ENCODE measurements around the gene SULT1A3. TPM values are rescaled to one million over a fixed set of nuclear protein-coding genes. Genes with fewer than 3 reads are reported as not detected.

The SULT1A3 gene
- total RNA-seq, 1 experiment from 2014 or later: 8.5 TPM

- Histone ChIP-seq H3K27ac (ENCODE audit: low read length) (no peak overlapping the region), H4K20me1 (ENCODE audit: low read length) (no peaks in the 10 kb centered on the region), H3F3A (ENCODE audit: low read length, unreplicated experiment) (no peaks in the 10 kb centered on the region), H3K9me2 (replicated peaks; ENCODE audit: low read length) (no peaks in the 10 kb centered on the region), H2AFZ (ENCODE audit: low read length) (no peak overlapping the region), H3K4me3 (ENCODE audit: low read length) (no peak overlapping the region), H3K9ac (ENCODE audit: low read length) (no peak overlapping the region), H3K4me2 (ENCODE audit: low read length) (no peak overlapping the region), H3K9me3 (ENCODE audit: low read length) (no peaks in the 10 kb centered on the region), H3K36me3 (ENCODE audit: low read depth, low read length) (no peaks in the 10 kb centered on the region), H3K4me1 (ENCODE audit: insufficient read depth, low read length) (no peaks in the 10 kb centered on the region), H3K79me2 (ENCODE audit: low read length) (no peaks in the 10 kb centered on the region), H3K27me3 (ENCODE audit: low read length) (no peaks in the 10 kb centered on the region)
- intact Hi-C loops (cut with micrococcal nuclease): no loop called here
- no TSS peak for BruUV-seq (replicated peaks)
- TF ChIP-seq EZH2 (IDR thresholded peaks at IDR 0.05; ENCODE audit: low read length, unreplicated experiment) (no peak), CTCF (conservative IDR thresholded peaks at IDR 0.05; ENCODE audit: low read depth, low read length) (no peak)
- POLR2A ChIA-PET (ENCODE audit: unreplicated experiment): no interaction called here
- ATAC-seq: no peak
- no peak for DNase-seq
- CTCF ChIA-PET: no interaction called here
Observed at GRCh38 chr16:30185683-30186421, 13.2 kb upstream of the SULT1A3 start.

GRCh38 chr16:30186444-30186781 lies 12.6 kb upstream of the SULT1A3 start:
- ATAC-seq: no peak
- CTCF ChIA-PET: no interaction called here

More at GRCh38 chr16:30186444-30186781, 12.6 kb upstream of the SULT1A3 start:
- DNase-seq: no peak
- Histone ChIP-seq H3K4me2 (ENCODE audit: low read length) (no peak overlapping the region), H3F3A (ENCODE audit: low read length, unreplicated experiment) (no peaks in the 10 kb centered on the region), H3K79me2 (ENCODE audit: low read length) (no peaks in the 10 kb centered on the region), H3K27ac (ENCODE audit: low read length) (no peak overlapping the region), H3K4me3 (ENCODE audit: low read length) (no peak overlapping the region), H3K36me3 (ENCODE audit: low read depth, low read length) (no peaks in the 10 kb centered on the region), H3K9ac (ENCODE audit: low read length) (no peak overlapping the region), H3K9me3 (ENCODE audit: low read length) (no peaks in the 10 kb centered on the region), H2AFZ (ENCODE audit: low read length) (no peak overlapping the region), H3K9me2 (replicated peaks; ENCODE audit: low read length) (no peaks in the 10 kb centered on the region), H4K20me1 (ENCODE audit: low read length) (no peaks in the 10 kb centered on the region), H3K4me1 (ENCODE audit: insufficient read depth, low read length) (no peaks in the 10 kb centered on the region), H3K27me3 (ENCODE audit: low read length) (no peaks in the 10 kb centered on the region)
- no TSS peak for BruUV-seq (replicated peaks)
- POLR2A ChIA-PET (ENCODE audit: unreplicated experiment): no interaction called here
- intact Hi-C loops (cut with micrococcal nuclease): no loop called here
- TF ChIP-seq CTCF (conservative IDR thresholded peaks at IDR 0.05; ENCODE audit: low read depth, low read length) (no peak), EZH2 (IDR thresholded peaks at IDR 0.05; ENCODE audit: low read length, unreplicated experiment) (no peak), EZH2phosphoT487 (IDR thresholded peaks at IDR 0.05; ENCODE audit: borderline replicate concordance, low read length) (no peak)
